Fibroblast of skin of abdomen (primary cell): ENCODE results near the gene PRR35. TPM values are rescaled to one million over a fixed set of nuclear protein-coding genes. Genes with fewer than 3 reads are reported as not detected.

Source experiments
- DNase-seq: peaks from one replicate; pipeline ENCODE4 v3.0.0-alpha.2; 2013
- polyA plus RNA-seq, 2 experiments: library from polyadenylated mRNA; unstranded; fragments of 120-200 nt; gene quantifications; one replicate each; pipeline ENCODE4 v1.2.1, GENCODE V29; 2013; ENCODE audit not compliant: insufficient read length in 2 of 2

The PRR35 gene
- not detected for polyA plus RNA-seq (2013, experiment 1 of 2; ENCODE audit: insufficient read length)
- not detected for polyA plus RNA-seq (2013, experiment 2 of 2; ENCODE audit: insufficient read length)

DNA sequence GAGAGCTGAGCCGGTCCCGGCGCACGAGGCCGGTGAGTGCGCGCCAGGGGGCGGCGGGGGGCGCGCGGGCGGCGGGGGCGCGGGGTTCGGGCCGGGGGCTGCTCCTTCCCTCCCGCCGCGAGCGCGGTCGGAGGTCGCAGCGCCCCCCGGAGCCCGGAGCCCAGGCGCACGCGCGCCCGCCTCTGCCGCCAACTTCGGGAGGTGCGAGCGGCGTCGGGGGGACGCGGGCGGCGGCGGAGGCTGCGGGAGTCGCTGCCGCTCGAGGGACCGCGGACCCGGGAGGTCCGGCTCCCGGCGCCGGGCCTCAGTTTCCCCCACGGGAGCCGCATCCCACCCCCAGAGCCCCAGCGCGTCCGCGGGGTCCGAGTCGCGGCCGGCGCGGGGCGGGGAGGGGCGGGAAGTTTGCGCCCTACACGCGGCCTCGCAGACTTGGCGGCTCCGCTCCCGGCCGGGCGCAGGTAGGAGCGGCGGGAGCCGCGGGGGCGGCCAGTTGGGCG lies at the start of gene PRR35:
TSS of gene PRR35 (plus strand) at position 191 of the 497 bp plus-strand sequence. CDS start 2,901 bp downstream, outside the sequence.
- no peak for DNase-seq

- no peak for DNase-seq
Observed at GRCh38 chr16:512802-513201, 47.4 kb upstream of the PRR35 start.

DNA sequence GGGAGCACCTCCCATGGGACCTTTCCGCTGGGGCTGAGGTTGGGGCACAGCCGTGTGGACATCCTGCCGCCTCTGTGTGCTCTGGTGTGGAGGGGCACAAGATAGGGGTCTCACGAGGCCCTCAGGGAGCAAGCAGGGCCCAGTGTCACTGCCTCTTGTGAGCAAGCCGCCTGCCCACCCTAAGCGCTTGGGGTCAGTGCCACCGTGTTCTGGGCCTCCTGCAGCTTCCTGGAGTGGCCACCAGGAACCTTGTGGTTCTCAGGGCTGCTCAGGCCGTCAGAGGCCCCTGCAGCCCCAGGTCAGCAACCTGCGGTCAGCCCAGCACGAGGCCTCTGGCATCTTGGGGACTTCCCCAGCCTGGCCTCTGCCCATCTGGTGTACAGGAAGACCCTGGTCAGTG lies 46.2 kb upstream of the PRR35 start:
- no peak for DNase-seq

- no peak for DNase-seq
Observed at GRCh38 chr16:515175-515938, 44.8 kb upstream of the PRR35 start.

GRCh38 chr16:515939-516226 lies 44.3 kb upstream of the PRR35 start:
- no peak for DNase-seq

DNA sequence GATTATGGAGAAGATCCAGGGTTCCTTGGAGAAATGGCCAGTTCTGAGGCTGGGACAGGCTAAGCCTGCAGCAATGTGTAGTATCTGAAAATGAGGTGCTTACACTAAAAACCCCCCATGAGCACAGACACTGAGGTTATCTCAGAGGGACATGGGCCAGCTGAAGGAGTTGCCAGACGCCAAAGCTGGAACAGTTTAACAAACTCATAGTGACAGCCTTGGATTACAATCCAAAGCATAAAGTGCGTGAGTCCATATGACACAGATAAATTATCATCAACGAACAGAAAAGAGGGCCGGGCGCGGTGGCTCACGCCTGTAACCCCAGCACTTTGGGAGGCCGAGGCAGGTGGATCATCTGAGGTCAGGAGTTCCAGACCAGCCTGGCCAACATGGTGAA lies 43.9 kb upstream of the PRR35 start:
- DNase-seq = no peak

DNA sequence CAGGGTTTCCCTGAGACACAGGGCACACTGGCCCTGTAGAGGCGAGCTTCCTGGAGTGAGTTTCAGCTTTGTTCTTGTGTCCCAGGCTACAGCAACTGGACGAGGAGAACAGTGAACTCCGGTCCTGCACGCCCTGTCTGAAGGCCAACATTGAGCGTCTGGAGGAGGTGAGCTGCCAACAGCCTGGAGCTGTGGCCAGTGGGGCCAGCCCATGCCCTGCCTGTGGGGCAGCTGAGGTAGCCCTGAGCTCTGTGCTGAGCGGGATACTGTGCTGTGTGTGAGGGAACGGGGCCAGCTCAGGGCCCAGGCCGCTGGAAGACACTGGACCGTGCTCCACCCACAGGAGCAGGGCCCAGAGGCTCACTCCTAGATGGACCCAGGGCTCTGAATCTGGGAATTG lies 41.3 kb upstream of the PRR35 start:
- DNase-seq = no peak

DNA sequence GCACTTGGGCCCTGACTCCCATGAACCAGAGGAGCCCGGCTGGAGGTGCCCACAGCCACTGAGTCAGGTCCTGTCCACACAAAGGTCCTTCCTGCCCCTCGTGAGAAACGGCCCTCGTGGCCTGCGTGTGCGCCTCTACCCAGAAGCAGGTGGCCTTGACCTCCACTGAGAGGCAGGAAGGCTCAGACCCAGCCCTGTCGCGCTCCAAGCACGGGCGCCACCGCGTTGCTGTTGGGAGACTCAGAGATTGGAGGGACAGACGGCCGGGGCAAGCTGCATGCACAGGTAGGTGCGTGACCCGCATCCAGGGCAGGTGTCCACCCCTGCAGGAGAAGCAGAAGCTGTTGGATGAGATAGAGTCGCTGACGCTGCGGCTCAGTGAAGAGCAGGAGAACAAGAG lies 40.8 kb upstream of the PRR35 start:
- DNase-seq = no peak

GRCh38 chr16:519841-520687 lies 40.1 kb upstream of the PRR35 start:
- DNase-seq = no peak

GRCh38 chr16:520847-521246 lies 39.3 kb upstream of the PRR35 start:
- no peak for DNase-seq

- no peak for DNase-seq
Observed at GRCh38 chr16:521381-522210, 38.6 kb upstream of the PRR35 start.

GRCh38 chr16:522320-523096 lies 37.7 kb upstream of the PRR35 start:
- DNase-seq = no peak

GRCh38 chr16:523097-523741 lies 37.0 kb upstream of the PRR35 start:
- no peak for DNase-seq

DNA sequence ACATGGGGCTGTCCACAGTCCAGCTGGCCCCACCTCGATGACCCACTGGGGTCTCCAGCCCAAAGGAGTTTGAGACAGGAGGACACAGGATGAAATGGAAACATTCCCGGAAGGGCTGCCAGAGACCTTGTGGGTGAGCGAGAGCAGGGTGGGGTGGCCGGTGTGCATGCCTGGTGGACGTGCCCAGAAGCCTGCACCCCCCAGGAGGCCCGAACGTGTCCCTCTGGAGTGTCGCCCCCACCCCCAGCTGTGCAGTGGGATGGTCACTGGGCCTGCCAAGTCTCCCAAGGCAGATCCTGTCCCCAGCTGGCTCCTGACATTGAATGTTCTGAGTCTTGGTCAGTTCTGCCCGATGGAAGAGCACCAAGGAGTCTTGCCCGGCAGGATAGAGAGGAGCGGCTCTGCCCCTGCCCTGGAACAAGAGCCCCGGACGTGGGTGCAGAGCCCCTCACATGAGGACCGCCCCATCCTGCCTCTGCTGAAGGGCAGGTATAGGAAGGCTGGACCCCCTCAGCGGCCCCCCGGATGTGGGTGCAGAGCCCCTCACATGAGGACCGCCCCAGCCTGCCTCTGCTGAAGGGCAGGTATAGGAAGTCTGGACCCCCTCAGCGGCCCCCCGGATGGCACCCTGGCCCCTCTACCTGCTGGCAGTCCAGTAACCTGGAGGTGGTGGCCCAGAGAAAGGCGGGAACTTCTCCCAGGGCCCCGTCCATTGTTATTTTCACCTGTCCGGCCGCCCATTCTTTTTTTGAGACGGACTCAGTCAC lies 35.7 kb upstream of the PRR35 start:
- DNase-seq = no peak

- no peak for DNase-seq
Observed at GRCh38 chr16:525123-525519, 35.1 kb upstream of the PRR35 start.

DNA sequence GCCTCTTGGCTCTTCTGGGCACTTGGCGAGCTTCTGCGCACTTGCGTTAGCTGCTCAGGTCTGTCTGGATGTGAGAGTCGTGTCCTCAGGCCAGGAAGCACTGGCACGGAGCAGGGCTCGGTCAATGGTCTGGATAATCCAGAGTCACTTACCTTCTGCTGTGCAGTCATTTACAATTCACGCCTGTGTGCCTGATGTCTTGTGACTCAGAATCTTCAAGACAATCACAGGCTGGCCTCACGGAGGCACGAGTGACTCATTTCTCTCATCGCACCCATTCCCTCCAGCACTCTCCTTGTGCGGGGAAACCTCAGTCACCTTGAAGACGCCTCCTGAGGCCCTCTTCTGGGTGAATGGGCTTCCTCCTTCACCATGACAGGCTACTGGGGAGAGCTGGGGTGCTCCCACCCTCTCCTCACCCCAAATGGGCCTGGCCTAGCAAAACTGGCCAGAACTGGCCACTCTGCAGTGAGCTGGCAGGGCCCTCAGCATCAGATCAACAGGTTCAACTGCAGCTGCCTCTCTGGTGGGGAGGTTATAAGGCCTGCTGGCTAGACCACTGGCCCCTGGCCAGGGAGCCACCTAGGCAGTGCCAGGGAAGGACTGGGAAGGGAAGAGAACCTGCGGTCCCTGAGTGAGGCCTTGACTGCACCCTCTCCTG lies 34.5 kb upstream of the PRR35 start:
- DNase-seq = peak; percentile 70

GRCh38 chr16:526181-527014 lies 33.8 kb upstream of the PRR35 start:
- peak; percentile 16 for DNase-seq

DNA sequence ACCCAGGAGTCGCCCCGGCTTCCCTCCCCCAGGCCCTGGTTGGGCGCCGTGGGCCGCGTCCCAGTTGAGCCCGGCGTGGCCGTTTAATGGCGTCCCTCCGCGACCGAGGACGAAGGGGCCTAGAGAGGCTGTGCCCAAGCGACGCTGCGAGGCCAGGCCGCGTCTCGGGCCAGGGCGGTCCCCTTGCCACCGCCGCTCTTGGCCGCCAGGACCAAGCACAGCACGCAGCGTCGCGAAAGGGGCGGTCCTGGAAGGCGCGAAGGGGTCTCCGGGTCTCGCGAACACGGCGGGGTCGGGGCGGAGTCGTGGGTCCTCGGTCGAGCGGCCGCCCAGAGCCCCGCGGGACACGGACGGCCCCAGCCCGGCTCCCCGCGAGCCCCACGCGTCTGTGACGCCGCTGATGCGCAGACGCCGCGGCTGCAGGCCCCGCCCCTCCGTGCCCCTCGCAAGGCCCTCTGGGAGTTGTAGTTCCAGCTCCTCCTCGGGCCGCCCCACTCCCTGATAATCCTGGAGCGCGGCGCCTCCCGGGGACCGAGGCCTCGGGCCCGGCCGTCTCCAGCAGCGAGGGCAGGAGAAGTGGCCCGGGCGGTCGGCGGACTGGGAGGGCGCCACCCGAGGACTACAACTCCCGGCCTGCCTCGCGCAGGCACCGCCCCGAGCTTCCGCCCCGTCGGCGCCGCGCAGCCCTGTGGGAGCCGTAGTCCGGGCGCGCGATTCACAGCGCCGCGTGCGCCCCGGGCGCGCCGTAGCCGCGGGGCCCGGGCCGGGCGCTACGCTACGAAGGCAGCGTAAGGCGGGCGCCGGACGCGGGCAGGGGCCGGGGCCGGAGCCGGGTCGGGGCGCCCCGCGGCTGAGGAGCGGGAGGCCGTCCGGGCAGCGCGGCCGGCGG lies 32.9 kb upstream of the PRR35 start, which contains the start of gene CAPN15:
TSS of gene CAPN15 (plus strand) at position 698 of the 889 bp plus-strand sequence. CDS start 19,127 bp downstream, outside the sequence.
- DNase-seq = peak; percentile 83
